ENCODE measurements around the gene SULT1A2.

SULT1A2 gene

DNA sequence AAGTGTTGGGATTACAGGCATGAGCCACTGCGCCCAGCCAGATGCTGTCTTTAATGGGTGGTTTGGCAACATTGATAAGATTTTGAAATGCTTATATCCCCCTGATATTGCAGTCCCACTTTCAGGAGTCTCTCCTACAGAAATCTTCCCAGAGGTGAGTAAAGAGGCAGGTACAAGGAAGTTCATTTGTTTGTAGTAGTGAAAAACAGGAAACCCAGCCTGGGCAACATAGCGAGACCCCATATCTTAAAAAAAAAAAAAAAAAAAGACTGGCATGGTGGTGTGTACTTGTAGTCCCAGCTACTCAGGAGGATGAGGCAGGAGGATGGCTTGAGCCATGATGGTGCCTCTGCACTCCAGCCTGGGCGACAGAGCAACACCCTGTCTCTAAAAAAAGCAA is 51.9 kb downstream of the SULT1A2 start:
- Histone ChIP-seq H3K9me3 (ENCODE audit: control insufficient read depth, low read length) (no peaks in the 10 kb centered on the region), H3K36me3 (ENCODE audit: control insufficient read depth, insufficient read depth, low read length) (no peaks in the 10 kb centered on the region), H3K27ac (ENCODE audit: insufficient read depth, low read length, poor library complexity, severe bottlenecking) (no peak overlapping the region), H3K27me3 (replicated peaks; ENCODE audit: control insufficient read depth, insufficient read depth, low read length, poor library complexity, severe bottlenecking) (no peaks in the 10 kb centered on the region), H3K4me1 (ENCODE audit: control insufficient read depth, insufficient read depth, low read length, poor library complexity, severe bottlenecking) (no peaks in the 10 kb centered on the region), H3K4me3 (ENCODE audit: insufficient read depth, low read depth, low read length, poor library complexity, severe bottlenecking) (no peak overlapping the region)
- DNase-seq = no peak

DNA sequence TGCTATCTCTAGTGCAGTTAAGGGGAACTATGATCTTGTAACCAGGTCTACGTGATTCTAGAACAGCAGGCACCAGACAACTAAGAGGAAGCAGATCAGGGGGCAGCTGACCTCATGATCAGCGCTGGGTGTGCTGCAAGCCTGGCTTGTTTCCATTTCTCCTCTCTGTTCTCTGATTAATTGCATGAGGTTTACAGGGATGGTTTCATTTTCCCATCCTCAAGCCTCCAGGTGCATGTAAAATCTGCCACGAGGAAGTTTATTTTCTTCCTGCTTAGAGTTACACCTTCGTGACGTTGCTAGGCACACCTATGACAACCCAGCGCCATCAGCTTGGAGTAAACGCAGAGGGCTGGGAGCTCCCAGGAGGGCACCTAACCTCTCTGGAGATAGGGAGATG is 53.8 kb downstream of the SULT1A2 start:
- no peak for DNase-seq
- Histone ChIP-seq H3K9me3 (ENCODE audit: control insufficient read depth, low read length) (no peaks in the 10 kb centered on the region), H3K4me1 (ENCODE audit: control insufficient read depth, insufficient read depth, low read length, poor library complexity, severe bottlenecking) (no peaks in the 10 kb centered on the region), H3K4me3 (ENCODE audit: insufficient read depth, low read depth, low read length, poor library complexity, severe bottlenecking) (no peak overlapping the region), H3K27me3 (replicated peaks; ENCODE audit: control insufficient read depth, insufficient read depth, low read length, poor library complexity, severe bottlenecking) (no peaks in the 10 kb centered on the region), H3K27ac (ENCODE audit: insufficient read depth, low read length, poor library complexity, severe bottlenecking) (no peak overlapping the region), H3K36me3 (ENCODE audit: control insufficient read depth, insufficient read depth, low read length) (no peaks in the 10 kb centered on the region)

DNA sequence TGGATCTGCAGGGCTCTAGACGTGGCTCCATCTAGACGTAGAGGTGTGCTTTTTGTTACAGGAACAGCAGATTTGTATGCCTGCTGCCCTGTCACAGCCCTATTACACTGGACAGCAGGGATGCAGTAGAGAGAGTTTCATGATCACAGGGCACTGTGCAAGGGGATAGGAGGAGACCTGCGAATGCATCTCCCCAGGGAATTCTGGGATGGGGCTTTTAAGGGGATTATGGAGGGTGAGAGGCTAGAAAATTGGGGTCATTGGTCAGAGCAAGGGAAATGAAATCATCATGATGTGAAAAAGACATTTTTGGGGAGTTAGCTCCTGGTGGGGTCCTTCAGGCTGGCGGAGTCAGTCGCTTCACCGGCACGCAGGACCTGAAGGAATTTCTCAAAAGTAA is 54.2 kb downstream of the SULT1A2 start:
- DNase-seq = no peak
- Histone ChIP-seq H3K9me3 (ENCODE audit: control insufficient read depth, low read length) (no peaks in the 10 kb centered on the region), H3K4me1 (ENCODE audit: control insufficient read depth, insufficient read depth, low read length, poor library complexity, severe bottlenecking) (no peaks in the 10 kb centered on the region), H3K36me3 (ENCODE audit: control insufficient read depth, insufficient read depth, low read length) (no peaks in the 10 kb centered on the region), H3K27me3 (replicated peaks; ENCODE audit: control insufficient read depth, insufficient read depth, low read length, poor library complexity, severe bottlenecking) (no peaks in the 10 kb centered on the region), H3K27ac (ENCODE audit: insufficient read depth, low read length, poor library complexity, severe bottlenecking) (no peak overlapping the region), H3K4me3 (ENCODE audit: insufficient read depth, low read depth, low read length, poor library complexity, severe bottlenecking) (no peak overlapping the region)

Data from effector memory CD4-positive, alpha-beta T cell (primary cell).